NCI-H2227 (cell line): Measurements from ENCODE around the gene ARHGAP4.

Experiments used
- DNase-seq: peaks from one replicate; lab custom pipeline; 2025; ENCODE audit not compliant: unreplicated experiment; lab: John Stamatoyannopoulos, UW

The ARHGAP4 gene

DNA sequence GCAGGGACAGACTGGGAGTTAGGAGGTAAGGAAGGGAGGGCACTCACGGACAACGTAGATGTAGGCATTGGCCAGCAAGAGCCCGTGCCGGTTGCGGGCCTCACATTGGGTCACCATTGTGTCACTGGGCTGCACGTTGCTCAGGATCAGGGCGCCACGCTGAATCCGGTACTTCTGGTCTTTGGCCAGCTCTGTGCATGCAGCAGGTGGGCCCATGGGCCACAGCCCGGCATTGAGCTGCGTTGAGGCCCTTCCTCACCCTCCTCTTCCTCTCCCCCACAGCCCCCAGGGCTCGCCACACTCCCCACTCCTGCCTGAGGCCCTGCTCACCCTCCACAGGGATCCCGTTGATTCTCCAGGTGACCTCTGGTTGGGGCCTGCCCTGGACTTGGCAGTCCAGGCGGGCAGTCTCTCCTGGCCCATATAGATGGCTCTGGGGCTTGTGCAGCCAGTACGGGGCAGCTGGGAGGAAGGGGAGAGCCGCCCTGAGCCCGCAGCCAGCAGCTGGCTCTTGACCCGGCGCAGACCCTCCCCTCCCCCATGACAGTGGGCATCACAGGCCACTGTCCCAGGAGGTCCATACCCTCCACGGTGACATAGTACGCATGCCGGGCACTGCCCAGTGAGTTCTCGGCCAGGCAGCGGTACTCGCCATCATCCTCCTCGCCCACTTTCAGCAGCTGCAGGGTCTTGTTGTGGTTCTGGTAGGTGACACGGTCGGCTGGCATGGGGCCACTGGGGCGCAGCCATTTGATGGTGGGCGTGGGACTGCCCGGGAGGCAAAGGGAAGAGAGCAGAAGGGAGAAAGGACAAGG is 56.4 kb downstream of the ARHGAP4 start:
- no peak for DNase-seq

DNA sequence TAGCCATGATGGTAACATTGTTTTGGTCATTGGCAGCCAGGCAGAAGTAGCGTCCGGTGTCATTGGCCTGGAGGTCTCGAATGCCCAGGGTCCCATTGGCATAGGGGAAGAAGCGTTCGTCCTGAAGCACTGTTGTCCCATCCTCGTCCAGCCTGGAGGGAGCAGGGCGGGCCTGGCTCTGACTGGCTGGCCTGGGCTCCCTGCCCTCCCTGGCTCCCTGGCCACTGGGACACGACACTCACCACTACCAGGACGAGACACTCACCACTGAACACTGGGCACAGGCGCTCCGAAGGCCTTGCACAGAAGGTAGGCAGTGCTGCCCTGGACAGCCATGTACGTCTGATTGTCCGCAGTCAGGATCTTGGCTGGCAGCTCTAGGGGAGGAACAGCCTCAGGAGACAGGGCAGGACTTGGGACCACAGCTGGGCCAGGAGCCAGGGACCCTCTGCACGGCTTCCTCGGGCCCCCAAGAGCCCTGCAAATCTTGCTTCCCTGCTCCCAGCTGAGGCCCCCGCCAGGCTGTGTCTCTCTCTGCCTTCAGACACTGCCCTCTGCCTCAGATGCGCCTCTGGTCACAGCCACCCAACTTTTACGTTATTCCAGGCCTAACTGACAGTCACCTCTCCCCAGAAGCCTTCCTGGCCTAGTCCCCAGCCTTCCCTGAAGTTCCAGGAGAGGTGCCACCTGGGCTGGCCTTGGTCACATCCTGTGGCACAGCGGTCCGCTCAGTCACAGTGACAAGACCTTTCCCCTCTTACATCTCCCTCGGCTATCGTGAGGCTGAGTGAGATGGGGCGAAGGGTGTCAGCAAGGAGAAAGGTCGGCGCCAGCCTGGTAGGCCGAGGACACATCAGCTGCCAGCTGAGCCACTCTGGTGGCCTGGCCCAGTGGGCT is 57.2 kb downstream of the ARHGAP4 start:
- DNase-seq: no peak

- DNase-seq: no peak
Measured at GRCh38 chrX:153867671-153868070, 58.4 kb downstream of the ARHGAP4 start.

DNA sequence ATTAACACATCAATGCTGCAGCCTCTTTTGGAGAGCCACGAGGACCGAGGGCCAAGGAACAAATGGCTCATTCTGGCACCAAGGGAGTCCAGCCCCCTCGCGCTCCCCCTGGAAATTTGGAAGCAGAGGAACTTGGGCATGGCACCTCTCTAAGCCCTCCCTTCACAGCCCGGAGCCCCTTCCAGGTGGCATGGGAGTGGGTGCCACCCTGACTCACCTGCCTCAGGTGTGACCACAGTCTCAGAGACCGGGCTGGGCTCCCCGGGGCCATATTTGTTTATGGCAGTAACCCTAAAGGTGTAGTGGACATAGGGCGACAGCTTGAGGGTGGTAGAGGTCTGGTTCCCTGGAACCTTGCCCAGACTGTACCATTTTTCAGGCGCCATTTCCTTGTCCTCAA is 58.9 kb downstream of the ARHGAP4 start:
- DNase-seq: no peak

- no peak for DNase-seq
Measured at GRCh38 chrX:153866302-153867019, 59.6 kb downstream of the ARHGAP4 start.

DNA sequence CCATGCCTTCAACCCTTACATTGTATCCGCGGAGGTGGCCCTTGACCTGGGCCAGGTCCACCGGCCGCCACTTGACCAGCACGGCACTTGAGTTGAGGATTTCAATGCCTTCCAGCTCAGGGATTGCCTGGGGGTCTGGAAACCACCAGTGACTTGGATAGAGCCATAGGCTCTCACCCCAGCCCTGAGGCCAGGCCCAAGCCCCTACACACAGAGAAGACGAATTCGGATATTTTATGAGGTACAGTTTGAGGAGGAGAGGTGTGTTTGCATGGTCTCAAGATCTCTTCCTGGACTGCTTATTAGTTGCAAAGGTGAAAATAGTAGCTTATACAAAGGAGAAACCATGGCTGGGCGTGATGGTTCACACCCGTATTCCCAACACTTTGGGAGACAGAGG is 60.4 kb downstream of the ARHGAP4 start:
- DNase-seq: no peak

DNA sequence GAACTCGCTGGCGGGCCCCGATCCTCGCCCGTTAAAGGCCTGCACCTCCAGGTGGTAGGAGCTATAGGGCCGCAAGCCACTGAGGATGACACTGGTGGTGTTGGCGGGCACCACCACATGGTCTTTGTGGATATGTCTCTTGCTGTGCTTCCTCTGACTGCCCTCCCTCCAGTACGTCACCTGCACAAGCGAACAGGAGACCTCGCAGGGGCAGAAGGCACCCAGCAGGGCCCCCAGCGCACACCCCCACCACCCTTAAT is 60.8 kb downstream of the ARHGAP4 start:
- DNase-seq: no peak

DNA sequence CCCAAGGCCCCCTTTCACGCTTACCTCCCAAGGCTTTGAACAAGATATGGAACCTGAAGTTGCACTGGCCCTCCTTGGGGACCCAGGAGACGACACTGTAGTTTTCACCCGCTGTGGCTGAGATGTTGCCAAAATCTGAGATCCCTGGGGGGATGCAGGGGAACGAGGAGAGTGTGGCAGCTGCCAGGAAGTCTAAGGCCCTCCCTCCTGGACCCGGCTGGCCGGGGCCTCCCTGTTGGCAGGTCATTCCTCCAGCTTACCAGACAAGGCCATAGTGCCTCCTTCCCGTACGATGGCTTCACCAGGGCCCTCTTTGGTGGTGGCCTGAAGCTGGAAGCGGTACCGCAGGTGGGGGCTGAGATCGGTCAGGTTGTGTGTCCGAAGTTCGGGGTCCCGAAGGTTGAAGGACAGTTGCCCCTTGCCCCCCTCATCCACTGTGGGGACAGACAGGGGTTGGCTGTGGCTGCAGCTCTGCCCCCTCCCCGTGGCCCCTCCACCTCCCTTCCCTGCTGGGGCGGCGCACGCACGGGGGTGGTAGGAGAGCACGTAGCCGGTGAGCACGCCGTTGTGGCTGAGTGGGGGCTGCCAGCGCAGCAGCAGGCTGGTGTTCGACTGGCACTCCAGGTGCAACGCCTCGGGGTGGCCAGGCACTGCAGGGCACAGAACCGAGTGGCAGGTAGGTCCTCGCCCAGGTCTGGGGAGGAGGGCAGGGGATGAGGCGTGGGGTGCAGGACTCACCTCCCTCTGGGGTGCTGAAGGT is 61.3 kb downstream of the ARHGAP4 start:
- no peak for DNase-seq

DNA sequence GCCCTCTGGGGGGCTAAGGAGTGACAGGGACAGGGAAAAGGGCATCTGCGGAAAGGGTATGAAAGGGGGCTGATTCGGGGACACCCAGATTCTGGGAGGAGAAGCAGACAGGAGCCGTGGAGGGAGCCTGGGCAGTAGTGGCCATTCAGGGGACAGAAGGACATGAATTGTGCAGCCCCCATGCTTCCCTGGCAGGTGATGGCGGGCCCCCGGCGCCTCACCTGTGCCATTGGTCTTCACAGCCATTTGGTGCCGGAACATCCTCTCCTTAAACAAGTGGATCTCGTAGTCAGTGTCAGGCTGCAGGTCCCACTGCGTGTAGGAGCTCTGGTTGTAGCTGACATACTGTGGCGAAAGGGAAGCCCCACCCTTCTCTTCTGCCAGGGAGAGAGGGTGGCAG is 62.0 kb downstream of the ARHGAP4 start:
- no peak for DNase-seq

GRCh38 chrX:153863251-153863991 is 62.6 kb downstream of the ARHGAP4 start:
- DNase-seq: no peak

GRCh38 chrX:153862369-153863250 is 63.5 kb downstream of the ARHGAP4 start:
- no peak for DNase-seq

GRCh38 chrX:153861733-153862310 is 64.2 kb downstream of the ARHGAP4 start:
- DNase-seq: no peak

GRCh38 chrX:153861151-153861550 is 64.9 kb downstream of the ARHGAP4 start:
- DNase-seq: no peak
